ENCODE results near the gene DVL3.

The DVL3 gene

GRCh38 chr3:184209146-184209923 is 54.2 kb downstream of the DVL3 start:
- in situ Hi-C loops (cut with MboI; ENCODE audit: low sequenced_read_pairs), result no loop called here

- in situ Hi-C loops (cut with MboI; ENCODE audit: low sequenced_read_pairs), result no loop called here
Observed at GRCh38 chr3:184211297-184211696, 56.1 kb downstream of the DVL3 start.

GRCh38 chr3:184211718-184212117 is 56.5 kb downstream of the DVL3 start:
- in situ Hi-C loops (cut with MboI; ENCODE audit: low sequenced_read_pairs), result no loop called here

GRCh38 chr3:184218814-184219213 is 63.6 kb downstream of the DVL3 start:
- in situ Hi-C loops (cut with MboI; ENCODE audit: low sequenced_read_pairs), result no loop called here

DNA sequence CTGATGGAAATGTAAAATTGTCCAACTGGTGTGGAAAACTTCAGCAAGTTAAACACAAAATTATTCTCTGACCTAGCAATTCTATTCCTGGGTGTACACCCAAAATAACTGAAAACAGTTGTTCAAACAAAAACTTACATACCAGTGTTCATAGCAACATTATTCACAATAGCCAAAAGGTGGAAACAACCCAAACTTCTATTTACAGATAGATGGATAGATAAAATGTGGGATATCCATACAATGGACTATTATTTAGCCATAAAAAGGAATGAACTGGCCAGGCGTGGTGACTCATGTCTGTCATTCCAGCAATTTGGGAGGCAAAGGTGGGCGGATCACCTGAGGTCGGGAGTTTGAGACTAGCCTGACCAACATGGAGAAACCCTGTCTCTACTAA is 67.3 kb downstream of the DVL3 start:
- in situ Hi-C loops (cut with MboI; ENCODE audit: low sequenced_read_pairs), result no loop called here

Measured in HL-60/S4 treated with retinoic acid at 250 ng/mL for 4 days and 3 days (cell line).